SK-N-DZ (cell line): ENCODE data around the gene SERINC2.
"Not testable (repeated sequence)": the region's sequence is repeated elsewhere in the genome, so short reads cannot be mapped to it uniquely, and the experiment has no call there.

Experiments
- DNase-seq: peaks from one replicate; pipeline ENCODE4 v3.0.0-alpha.2; 2015; ENCODE audit warnings: low spot score

The SERINC2 gene

DNA sequence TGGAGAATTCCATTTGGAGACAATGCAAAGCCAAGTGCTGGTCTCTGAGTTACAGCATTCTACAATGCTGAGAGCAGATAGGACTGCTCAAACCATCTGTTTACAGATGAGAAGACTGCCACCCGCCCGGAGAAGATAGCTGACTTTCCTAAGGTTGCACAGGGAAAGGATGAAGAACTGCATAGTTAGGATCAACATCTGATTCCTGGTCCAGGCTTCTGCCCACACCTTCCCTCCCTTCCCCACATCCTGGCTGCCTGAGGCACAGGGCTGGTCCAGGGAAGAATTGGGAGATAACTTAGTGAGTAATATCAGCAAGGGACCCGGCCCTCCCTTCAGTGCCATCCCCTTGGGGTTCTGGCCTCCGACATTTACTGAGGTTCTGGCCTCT, 2.0 kb downstream of the SERINC2 start:
- no peak for DNase-seq

DNA sequence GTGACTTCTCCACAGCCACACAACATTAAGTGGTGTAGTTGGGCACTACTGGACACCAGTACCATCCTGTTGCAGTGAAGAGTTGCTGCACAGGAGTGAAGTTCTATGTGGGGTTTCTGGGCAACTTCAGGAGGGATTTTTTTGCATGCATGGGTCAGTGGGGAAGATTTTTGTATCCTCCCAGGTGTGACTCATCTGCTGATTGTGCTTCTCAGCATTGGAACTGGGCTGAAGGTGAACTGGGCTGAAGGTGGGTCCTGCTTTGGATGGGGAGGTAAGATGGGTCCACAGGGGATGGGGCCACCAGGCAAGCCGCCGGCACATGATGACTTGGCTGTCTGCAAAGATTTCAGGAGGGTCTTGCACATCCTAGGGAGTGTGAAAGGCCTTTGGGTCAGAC, 2.6 kb downstream of the SERINC2 start:
- DNase-seq: no peak

DNA sequence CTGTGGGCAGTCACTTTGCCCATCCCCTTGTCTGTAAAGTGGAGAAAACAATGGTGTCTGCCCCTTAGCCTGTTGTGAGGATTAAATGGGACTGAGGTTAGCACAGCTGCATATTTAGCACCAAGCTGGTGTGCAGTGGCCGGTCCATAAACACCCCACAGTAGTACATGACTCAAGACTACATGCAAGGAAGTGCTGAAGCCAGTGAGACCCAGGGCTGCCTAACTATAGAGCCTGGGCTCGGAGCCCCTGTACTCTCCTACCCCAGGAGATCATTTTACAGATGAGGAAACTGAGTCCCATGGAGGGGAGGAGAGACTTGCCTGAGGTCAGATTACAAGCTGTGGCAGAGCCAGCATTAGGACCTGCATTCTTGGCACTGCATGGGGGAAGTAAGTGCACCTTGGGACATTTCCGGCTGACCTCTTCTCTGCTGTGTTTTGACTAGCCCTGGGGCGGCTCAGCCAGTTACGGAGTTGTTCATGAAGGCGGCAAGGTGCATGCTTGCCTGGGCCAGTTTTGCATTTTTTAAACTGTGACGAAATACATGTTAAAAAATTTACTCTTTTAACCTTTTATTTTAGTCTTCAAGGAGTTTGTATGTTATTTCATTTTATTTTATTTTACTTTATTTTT, 3.2 kb downstream of the SERINC2 start:
- DNase-seq: no peak

DNA sequence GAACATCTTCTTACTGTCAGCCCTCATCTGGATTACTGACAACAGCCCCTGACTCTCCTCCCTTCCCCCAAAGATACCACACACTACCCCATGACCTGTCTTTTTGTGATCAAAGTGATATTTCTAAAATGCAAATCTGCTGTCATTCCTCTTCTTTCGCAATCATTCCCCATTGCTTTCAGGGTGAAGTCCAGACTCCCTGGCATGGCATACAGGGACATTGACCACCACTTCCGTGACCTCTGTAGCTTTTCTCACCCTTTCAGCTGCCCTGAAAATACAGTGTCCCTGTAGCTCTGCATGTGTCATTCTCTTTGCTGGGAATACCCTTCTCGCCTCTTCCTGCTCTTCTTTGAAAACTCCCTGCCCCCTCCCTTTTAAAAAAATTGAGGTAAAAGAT, 4.1 kb downstream of the SERINC2 start:
- DNase-seq: no peak

DNA sequence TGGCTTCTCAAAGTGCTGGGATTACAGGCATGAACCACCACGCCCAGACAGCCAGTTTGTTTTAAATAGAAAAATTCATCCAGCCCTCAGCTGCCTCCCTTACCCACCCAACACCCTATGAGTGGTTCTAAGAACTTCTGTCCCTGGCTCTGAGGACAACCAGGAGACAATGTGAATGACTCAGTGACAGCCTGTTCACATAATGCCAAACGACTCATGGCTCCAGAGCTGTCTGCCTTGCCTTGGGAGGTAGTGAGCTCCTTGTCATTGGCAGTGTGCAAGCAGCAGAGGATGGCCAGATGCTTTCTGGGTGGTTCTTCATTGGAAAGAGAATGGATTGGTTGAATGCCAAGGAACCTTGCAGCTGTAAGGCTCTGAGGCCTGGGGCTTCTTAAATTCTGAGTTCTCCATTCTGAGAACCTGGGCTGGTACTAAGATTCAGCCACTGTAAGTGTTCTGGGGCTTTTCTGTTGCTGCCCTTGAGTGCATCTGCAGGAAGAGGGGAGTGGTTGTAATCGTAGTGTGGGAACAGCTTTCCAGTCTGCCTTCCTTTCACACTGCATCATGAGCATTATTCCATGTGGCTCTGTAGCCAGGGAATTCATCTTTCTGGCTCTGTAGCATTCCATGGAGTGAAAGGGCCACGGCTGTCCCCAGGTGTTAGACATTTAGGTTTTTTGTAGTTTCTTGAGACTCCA, 5.8 kb downstream of the SERINC2 start:
- no peak for DNase-seq

DNA sequence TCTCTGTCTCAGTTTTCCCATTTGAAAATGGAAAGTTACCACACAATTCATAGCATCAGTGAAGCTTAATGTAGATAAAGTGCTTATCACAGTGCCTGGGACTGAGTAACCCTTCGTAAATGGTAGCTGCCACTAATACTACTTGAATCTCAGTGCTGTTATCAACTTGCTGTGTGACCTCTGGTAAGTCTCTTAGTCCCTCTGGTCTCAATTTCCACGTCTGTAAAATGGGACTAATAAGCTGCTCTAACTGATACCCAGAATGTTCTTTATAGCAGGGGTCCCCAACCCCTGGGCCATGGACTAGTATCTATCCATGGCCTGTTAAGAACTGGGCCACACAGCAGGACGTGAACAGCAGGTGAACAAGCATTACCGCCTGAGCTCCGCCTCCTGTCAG, 7.7 kb downstream of the SERINC2 start:
- no peak for DNase-seq

DNA sequence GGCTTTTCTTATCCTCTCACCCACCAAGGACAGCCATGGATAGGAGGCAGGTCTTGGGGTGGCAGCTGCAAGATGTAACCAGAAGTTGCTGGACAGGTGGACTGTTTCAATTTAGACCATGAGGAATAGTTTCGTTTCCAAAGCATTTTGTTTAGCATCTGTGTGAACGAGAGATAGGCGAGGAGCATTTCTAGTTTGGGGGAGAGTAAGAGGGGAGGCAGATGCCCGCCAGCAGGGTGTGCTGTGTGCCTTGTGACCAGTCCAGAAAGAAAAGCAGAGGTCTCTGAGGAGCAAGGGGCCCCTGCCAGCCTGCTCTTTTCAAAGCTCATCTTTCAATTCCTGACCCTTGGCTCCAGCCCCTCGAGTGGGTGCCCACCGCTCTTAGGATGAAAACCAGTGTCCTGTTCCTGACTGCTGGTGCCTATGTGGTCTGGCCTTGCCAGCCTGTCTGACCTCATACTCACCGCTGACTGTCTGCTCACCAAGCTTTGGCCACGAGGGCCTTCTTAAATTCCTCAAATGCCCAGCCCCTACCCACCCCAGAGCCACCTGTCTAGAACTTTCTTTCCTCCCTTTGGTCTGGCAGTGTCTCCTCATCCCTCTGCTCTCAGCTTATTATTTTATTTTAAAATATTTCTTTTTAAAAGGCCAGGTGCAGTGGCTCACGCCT, 8.5 kb downstream of the SERINC2 start:
- DNase-seq: peak; percentile 32

DNA sequence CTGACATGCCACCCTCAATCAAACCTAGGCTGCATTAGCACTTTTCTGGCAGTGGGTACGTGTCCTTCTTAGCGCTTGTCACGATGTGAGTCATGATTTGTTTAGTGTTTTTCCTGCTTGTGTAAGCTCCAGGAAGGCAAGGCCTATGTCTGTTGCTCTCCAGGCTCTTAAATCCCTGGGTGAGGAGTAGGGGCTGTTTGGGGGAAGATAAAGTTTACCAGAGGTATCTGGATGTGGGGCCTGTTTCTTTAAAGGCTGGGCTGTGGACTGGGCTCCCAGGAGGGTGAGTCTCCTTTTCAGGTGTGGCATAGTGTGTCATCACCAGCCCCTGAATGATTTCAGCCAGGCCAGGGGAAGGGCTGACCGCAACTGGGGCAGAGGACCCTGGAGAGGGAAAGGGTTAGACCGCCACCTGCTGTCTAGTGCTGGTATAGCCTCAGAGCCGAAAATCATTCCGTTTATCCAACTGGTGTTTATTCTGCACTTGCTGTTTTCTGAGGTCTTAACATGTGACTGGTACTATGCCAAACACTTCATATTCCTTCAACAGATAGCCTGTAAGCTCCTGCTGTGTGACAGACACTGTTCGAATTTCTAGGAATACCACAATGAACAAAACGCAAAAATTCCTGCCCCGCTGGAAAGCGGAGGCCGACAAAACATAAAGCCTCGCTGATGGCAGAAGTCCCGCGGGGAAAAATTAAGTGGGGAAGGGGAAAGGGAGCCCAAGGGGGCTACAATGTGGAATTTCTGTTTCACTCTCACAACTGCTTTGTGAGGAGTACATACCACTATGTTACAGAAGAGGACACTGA, 9.7 kb downstream of the SERINC2 start:
- peak; percentile 57 for DNase-seq

DNA sequence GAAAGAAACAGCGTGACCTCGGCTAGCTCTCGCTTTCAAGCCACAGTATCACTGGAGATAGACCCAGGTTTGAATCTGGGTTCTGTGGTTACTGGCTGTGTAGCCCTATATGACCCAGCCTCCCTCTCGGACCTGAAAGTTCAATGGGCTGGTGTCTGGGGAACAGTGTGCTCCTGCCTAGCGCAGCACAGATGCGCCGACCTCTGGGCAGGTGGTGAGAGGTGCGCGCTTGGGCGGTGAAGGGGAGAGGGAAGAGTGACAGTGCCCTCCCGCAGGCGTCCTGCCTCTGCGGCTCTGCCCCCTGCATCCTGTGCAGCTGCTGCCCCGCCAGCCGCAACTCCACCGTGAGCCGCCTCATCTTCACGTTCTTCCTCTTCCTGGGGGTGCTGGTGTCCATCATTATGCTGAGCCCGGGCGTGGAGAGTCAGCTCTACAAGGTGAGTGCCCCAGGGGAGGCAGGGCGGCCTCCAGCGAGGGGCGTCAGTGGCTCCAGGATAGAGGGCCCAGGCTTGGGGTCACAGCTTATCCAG, 10.5 kb downstream of the SERINC2 start:
- DNase-seq: no peak

DNA sequence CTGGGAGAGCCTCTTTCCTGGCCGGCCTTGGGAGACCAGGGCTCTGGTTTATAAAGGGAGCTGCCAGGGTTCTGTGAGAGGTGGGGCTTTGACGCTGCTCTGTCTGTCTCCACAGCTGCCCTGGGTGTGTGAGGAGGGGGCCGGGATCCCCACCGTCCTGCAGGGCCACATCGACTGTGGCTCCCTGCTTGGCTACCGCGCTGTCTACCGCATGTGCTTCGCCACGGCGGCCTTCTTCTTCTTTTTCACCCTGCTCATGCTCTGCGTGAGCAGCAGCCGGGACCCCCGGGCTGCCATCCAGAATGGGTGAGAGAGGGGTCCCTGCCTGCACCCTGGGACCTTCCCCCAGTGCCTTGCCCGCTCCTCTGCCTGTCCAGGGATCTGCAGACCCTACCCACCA, 11.6 kb downstream of the SERINC2 start:
- DNase-seq: no peak

DNA sequence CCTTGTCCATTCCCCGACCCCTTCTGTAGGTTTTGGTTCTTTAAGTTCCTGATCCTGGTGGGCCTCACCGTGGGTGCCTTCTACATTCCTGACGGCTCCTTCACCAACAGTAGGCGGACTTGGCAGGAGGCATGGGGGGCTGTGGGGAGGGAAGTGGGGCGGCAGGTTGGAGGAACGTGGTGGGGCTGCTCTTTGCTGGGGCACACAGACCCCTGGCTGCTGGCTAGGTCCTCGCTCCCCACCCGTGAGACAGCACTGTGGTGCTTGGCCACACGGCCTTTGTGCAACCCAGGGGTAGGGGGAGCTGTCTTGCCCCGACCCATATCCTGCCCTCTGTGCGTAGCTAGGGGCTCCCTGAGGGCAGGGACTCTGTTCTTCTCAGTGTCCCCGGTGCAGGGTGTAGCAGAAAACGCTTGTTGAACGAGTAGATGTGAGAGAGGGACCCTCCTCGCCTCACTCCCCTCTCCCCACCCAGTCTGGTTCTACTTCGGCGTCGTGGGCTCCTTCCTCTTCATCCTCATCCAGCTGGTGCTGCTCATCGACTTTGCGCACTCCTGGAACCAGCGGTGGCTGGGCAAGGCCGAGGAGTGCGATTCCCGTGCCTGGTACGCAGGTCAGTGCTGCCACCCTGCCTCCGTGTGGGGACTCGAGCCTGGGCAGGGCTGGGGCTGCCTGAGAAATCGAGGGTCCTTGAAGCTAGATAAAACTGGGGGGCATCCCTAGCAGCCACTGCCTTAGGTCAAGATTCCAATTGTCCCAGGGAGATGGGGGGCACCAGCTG, 12.5 kb downstream of the SERINC2 start:
- no peak for DNase-seq

DNA sequence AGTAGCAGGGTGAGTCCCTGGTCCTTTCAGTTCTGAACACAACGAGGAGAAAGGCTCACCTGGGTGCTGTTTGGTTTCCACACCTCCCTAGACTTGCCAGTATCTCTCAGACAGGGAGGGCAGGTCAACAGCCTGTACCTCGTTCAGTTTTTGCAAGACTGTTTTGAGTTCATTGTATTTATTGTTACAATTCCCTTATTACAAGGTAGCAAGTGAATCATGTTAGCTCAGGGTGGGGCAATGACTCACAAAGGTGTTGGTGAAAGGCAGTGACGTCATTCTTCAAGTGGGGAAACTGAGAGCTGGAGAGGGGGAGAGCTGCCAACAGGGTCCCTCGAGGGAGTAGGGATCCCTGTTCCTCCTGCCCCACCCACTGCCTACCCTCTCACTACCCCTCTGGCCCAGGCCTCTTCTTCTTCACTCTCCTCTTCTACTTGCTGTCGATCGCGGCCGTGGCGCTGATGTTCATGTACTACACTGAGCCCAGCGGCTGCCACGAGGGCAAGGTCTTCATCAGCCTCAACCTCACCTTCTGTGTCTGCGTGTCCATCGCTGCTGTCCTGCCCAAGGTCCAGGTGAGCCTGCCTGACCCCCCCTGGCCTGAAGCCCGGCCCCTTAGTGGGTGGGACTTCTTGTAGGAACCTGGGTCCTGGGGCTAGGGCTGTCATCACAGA, 13.4 kb downstream of the SERINC2 start:
- DNase-seq: no peak

DNA sequence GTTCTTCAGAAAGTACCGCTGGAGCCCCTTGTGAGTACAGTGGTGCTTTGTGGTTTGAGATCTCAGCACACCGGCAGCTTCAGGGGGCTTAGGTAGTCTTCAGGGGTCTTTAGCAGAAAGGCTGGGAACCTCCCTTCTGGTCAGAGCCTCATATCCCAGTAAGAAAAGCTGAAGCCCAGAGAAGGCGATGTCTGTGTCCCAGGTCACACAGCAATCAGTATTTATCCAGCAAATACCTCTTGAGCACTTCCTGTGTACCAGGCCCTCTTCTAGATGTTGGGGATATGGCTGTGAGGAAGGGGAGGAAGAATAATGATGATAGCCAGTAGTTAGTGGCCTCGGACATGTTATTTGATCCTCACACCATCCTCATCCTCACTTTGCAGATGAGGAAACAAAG, 14.3 kb downstream of the SERINC2 start:
- DNase-seq: no peak

DNA sequence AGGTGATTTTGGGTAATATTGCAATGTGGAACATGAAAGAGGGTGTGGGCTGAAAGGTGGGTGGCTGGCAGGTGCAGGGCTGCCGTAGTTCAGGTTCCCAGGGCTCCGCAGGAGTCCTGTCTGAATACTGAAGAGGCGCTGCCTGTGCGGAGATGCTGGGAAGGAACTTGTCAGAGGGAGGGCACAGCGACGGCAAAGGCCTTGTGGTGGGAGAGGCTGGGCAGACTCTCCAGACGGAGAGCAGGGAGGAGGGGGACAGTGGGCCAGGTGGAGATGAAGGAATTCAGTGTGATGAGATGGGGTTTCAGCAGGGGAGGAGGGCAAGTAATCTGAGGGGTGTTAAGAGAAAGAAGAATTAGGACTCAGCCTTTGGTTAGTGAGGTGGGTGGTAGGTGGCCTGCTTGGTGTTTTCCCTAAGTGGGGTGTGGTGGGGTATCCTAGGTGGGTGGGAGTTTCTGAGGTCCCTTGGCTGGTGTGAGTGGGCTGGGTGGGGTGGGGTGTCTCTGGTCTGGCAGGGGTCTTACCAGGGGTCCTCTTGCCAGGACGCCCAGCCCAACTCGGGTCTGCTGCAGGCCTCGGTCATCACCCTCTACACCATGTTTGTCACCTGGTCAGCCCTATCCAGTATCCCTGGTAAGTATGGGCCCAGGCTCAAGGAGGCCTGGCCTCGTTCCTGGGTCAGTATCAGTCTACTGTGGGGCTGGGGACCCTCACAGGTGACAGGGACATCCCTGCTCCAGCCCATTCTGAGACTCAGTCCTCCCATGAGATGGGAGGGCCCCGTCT, 15.6 kb downstream of the SERINC2 start:
- no peak for DNase-seq

DNA sequence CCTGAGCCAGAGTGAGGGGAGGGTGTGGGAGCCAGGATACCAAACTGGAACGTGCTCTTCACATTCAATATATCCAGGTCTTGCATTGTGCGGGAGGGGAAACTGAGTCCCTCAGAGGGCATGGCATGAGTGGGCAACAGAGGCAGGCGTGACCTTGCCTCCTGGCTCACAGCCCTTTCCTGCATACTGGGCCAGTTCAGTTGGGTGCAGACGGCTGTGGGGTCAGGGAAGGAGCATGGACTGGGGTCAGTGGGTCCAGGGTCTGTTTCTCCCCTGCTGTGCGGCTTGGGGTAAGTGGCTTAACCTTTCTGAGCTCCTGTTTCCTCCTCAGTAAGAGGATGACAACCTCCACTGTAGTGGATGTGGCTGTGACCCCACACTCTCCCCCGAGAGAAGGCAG, 16.6 kb downstream of the SERINC2 start:
- no peak for DNase-seq

DNA sequence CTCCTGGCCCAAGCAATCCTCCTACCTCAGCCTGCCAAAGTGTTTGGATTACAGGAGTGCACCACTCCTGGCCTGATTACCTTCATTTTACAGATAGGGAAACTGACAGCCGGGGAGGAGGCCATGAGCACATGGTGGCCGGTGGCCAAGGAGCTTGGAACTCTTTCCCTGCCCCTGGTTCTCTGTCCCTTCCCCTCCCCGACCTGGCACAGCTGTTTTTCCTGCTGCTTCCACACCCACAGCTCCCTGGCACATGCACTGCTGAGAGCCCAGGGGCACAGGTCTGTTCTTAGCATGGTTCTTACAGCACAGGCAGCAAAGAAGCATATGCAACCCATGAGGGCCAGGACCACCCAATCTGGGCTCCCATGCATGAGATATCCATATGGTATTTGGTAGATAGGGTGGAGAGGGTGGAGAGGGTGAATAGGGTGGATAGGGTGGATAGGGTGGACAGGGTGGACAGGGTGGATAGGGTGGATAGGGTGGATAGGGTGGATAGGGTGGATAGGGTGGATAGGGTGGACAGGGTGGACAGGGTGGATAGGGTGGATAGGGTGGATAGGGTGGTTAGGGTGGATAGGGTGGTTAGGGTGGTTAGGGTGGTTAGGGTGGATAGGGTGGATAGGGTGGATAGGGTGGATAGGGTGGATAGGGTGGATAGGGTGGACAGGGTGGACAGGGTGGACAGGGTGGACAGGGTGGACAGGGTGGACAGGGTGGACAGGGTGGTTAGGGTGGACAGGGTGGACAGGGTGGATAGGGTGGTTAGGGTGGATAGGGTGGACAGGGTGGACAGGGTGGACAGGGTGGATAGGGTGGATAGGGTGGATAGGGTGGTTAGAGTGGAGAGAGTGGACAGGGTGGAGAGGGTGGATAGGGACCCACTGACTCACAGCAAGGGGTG, 18.6 kb downstream of the SERINC2 start:
- DNase-seq: not testable (repeated sequence)

DNA sequence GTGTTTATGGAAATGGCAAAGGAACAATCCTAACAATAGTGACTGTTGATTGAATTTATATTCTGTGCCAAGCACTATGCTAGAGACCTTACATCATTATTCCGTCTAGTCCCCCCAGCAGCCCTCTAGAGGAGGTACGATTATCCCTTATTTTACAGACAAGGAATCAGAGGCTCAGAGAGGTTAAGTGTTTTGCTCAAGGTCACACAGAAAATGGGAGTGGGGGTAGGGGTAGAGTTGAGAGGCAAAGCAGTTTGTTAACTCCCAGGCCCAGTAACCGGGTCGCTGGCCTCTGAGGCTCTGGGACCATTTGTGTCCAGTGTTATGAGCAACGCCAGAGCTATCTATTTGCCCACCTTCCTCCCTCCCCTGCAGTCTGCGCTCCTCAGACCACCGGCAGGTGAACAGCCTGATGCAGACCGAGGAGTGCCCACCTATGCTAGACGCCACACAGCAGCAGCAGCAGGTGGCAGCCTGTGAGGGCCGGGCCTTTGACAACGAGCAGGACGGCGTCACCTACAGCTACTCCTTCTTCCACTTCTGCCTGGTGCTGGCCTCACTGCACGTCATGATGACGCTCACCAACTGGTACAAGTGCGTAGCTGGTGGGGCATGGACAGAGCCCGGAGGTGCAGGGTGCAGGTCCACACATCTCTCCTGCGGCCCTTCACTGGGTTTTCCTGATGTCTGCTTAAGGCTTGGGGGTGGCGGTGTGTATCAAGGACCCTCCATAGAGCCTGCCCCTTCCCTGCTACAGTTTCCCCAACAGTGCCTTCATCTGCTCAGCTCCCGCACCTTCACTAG, 19.8 kb downstream of the SERINC2 start:
- DNase-seq: no peak

DNA sequence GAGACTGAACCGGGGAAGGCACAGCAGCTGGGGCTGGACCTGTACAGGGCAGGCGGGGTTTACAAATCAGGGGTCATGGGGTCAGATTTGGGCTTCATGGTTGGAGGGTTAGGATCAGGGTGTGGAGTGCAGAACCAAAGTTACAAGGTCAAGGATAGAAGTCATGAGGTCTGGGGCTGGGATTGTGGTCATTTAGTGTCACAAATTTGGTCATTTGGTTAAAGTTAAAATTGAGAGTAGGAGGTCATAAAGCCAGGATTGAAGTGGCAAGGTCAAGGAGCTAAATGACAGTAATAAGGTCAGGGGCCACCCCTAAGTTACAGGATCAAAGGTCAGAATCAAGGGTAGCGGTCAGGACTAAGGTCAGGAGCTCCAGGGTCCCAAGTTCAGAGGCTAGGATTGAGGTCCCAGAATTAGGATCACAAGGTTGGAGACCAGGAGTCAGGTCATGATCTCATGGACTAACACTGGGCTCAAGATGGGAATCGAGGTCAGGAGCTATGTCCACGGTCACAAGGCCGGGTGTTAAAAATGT, 20.4 kb downstream of the SERINC2 start:
- DNase-seq: no peak
